Measurements from ENCODE around the gene INTS11. TPM values are rescaled to one million over a fixed set of nuclear protein-coding genes. Genes with fewer than 3 reads are reported as not detected.

The INTS11 gene
- total RNA-seq, 1 experiment from 2014 or later, result 117 TPM

DNA sequence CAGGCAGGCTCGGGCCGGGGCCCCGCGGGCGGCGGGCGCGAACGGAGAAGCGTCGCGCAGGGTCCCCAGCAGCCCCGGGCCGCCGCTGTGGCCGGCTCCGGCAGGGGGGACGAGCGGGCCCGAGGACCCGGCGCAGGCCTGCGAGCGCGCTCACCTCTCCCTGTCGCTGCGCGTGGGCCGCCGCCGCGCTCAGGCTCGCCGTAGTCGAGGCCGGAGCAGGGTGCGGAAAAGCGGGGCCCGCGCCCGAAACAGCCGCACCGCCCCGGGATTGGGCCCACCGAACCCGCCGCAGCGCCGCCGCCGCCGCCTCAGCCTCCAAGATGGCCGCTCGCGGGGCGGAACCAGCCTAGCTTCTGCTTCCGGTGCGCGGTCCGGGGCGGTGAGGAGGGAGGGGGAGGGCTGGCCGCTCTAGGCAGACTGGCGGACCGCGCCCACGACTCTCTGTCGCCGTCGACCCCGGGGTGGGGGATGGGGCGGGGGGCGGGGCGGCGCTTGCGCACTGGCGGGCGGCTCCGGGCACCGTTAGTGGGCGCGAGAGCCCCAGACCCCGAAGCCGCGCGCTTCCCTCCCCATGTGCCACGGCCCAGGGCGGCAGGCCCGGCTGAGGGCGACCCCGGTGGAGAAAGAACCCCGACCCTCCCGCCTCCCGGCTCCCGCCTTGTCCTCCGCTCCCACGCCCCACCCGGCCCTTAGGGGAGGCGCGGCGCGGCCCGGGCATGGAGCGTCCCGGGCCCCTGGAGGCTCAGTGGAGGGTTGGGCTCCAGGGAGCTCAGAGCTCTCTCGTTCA is 50.8 kb downstream of the INTS11 start, which contains the start of gene UBE2J2:
TSS of gene UBE2J2 (minus strand) at position 343 of the 787 bp plus-strand sequence. CDS start 5,862 bp downstream, outside the sequence.
- intact Hi-C loops (cut with micrococcal nuclease; ENCODE audit: unreplicated experiment), result no loop called here
- BruUV-seq (replicated peaks), result no TSS peak
- TF ChIP-seq, protein P1, sequence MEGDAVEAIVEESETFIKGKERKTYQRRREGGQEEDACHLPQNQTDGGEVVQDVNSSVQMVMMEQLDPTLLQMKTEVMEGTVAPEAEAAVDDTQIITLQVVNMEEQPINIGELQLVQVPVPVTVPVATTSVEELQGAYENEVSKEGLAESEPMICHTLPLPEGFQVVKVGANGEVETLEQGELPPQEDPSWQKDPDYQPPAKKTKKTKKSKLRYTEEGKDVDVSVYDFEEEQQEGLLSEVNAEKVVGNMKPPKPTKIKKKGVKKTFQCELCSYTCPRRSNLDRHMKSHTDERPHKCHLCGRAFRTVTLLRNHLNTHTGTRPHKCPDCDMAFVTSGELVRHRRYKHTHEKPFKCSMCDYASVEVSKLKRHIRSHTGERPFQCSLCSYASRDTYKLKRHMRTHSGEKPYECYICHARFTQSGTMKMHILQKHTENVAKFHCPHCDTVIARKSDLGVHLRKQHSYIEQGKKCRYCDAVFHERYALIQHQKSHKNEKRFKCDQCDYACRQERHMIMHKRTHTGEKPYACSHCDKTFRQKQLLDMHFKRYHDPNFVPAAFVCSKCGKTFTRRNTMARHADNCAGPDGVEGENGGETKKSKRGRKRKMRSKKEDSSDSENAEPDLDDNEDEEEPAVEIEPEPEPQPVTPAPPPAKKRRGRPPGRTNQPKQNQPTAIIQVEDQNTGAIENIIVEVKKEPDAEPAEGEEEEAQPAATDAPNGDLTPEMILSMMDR (IDR thresholded peaks at IDR 0.05; ENCODE audit: unreplicated experiment), result no peak
- Mint-ChIP-seq H3K9me3 (ENCODE audit: low read depth, unreplicated experiment) (no peaks in the 10 kb centered on the region), H3K36me3 (ENCODE audit: insufficient read depth, unreplicated experiment) (peaks cover 36% of the 10 kb centered on the region), H3K27ac (ENCODE audit: unreplicated experiment) (peak within 1 kb of the TSS; percentile 64), H3K27me3 (ENCODE audit: unreplicated experiment) (no peaks in the 10 kb centered on the region), H3K4me3 (ENCODE audit: low read depth, unreplicated experiment) (peak within 1 kb of the TSS; percentile 85), H3K4me1 (ENCODE audit: low read depth, unreplicated experiment) (peaks cover 14% of the 10 kb centered on the region)
- CTCF ChIA-PET, result interaction anchor here (0.6 to 0.8 kb wide), 4 partner anchors 8 to 759 kb away, joined by 3 to 7 read pairs (median 4); no protein-coding TSS in a partner anchor
- DNase-seq, result peak; percentile 88

DNA sequence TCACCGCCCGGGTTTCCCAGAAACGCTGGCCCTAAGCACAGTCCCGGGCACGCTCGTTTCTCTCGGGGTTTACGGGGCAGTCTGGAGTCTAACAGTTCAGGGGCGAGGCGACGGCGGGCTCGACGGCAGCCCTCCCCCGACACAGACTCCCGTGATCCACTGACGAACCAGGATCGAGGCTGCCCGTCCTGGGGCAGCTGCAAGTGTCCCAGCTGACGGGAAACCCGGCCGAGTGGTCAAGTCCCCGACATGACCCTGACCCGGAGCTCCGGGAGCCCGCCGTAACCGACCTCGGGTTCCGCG is 51.3 kb downstream of the INTS11 start:
- no TSS peak for BruUV-seq (replicated peaks)
- intact Hi-C loops (cut with micrococcal nuclease; ENCODE audit: unreplicated experiment), result no loop called here
- peaks cover 36% of the 10 kb centered on the region for H3K36me3 Mint-ChIP-seq (ENCODE audit: insufficient read depth, unreplicated experiment)
- H3K4me3 Mint-ChIP-seq (ENCODE audit: low read depth, unreplicated experiment), result peak overlapping the region; percentile 85
- peaks cover 14% of the 10 kb centered on the region for H3K4me1 Mint-ChIP-seq (ENCODE audit: low read depth, unreplicated experiment)
- no peak for DNase-seq
- TF ChIP-seq, protein P1 (IDR thresholded peaks at IDR 0.05; ENCODE audit: unreplicated experiment), result no peak
- H3K9me3 Mint-ChIP-seq (ENCODE audit: low read depth, unreplicated experiment), result no peaks in the 10 kb centered on the region
- CTCF ChIA-PET, result interaction anchor here (0.6 to 0.8 kb wide), 4 partner anchors 9 to 759 kb away, joined by 3 to 7 read pairs (median 4); no protein-coding TSS in a partner anchor
- H3K27ac Mint-ChIP-seq (ENCODE audit: unreplicated experiment), result no peak overlapping the region
- no peaks in the 10 kb centered on the region for H3K27me3 Mint-ChIP-seq (ENCODE audit: unreplicated experiment)

DNA sequence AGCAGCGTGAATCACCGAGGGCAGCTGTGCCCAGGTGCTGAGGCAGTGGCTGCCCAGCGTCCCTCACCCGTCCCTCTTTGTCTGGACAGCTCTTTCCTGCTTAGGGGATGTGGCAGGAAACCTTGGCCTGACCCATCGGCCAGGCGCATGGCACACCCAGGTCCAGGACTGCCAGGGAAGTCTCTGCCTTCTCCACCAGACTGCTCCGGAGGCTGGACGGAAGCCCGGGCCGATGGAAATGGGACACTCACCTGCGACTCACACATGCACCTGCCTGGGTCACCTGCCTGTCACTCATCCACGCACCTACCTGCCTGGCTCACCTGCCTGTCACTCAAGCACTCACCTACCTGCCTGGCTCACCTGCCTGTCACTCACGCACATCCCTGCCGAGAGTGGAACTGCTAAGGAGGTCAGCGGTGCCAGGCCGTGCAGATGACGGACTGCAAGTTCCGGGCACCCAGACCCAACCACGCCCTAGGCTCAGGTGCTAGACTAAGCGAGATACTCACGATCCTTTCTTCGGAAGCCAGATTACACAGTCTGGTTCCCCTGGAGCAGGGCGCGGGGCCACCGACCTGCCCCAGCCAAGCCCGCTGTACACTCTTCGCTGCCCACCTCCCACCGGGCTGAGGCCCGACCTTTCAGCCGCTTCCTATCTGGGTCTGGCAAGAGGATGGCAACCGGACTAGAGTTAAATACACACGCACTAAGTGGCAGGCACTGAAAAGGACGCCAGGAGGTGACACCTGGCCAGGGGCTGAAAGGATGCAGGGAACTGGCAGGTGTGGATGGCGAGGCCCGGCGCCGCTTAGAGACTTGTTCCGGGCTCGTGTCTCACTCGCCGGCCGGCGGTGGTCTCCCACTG is 51.9 kb downstream of the INTS11 start:
- Mint-ChIP-seq H3K27me3 (ENCODE audit: unreplicated experiment) (no peaks in the 10 kb centered on the region), H3K4me3 (ENCODE audit: low read depth, unreplicated experiment) (peak overlapping the region; percentile 85), H3K9me3 (ENCODE audit: low read depth, unreplicated experiment) (no peaks in the 10 kb centered on the region), H3K27ac (ENCODE audit: unreplicated experiment) (peak overlapping the region; percentile 64), H3K36me3 (ENCODE audit: insufficient read depth, unreplicated experiment) (peaks cover 36% of the 10 kb centered on the region), H3K4me1 (ENCODE audit: low read depth, unreplicated experiment) (peaks cover 14% of the 10 kb centered on the region)
- CTCF ChIA-PET, result interaction anchor here (1.6 kb wide), 1 partner anchor 9 kb away, joined by 4 read pairs; no protein-coding TSS in a partner anchor
- TF ChIP-seq, protein P1 (IDR thresholded peaks at IDR 0.05; ENCODE audit: unreplicated experiment), result no peak
- no TSS peak for BruUV-seq (replicated peaks)
- intact Hi-C loops (cut with micrococcal nuclease; ENCODE audit: unreplicated experiment), result no loop called here
- DNase-seq, result peak; percentile 48

- H3K27me3 Mint-ChIP-seq (ENCODE audit: unreplicated experiment), result no peaks in the 10 kb centered on the region
- CTCF ChIA-PET, result interaction anchor here (1.4 to 1.6 kb wide), 2 partner anchors 11 to 12 kb away, joined by 4 to 6 read pairs; no protein-coding TSS in a partner anchor
Measured at GRCh38 chr1:1270813-1271212, 53.6 kb downstream of the INTS11 start.

More at GRCh38 chr1:1270813-1271212, 53.6 kb downstream of the INTS11 start:
- TF ChIP-seq, protein P1 (IDR thresholded peaks at IDR 0.05; ENCODE audit: unreplicated experiment), result no peak
- BruUV-seq (replicated peaks), result no TSS peak
- no peaks in the 10 kb centered on the region for H3K9me3 Mint-ChIP-seq (ENCODE audit: low read depth, unreplicated experiment)
- H3K36me3 Mint-ChIP-seq (ENCODE audit: insufficient read depth, unreplicated experiment), result peaks cover 45% of the 10 kb centered on the region
- no peak overlapping the region for H3K27ac Mint-ChIP-seq (ENCODE audit: unreplicated experiment)
- intact Hi-C loops (cut with micrococcal nuclease; ENCODE audit: unreplicated experiment), result no loop called here
- H3K4me3 Mint-ChIP-seq (ENCODE audit: low read depth, unreplicated experiment), result peak overlapping the region; percentile 7
- DNase-seq, result no peak
- peaks cover 14% of the 10 kb centered on the region for H3K4me1 Mint-ChIP-seq (ENCODE audit: low read depth, unreplicated experiment)
